VCaP (cell line): ENCODE results near the gene APLP2.

Experiments
- H3K27ac ChIP-seq: fragments of 450-650 bp; 2 replicates; pipeline ENCODE4 v1.5.1; 2017
- TF ChIP-seq, protein P1 (sequence below): fragments of 450-650 bp; conservative IDR thresholded peaks from 2 replicates; pipeline ENCODE4 v1.5.1; 2017; ENCODE audit warnings: mild to moderate bottlenecking, moderate library complexity

APLP2 gene

DNA sequence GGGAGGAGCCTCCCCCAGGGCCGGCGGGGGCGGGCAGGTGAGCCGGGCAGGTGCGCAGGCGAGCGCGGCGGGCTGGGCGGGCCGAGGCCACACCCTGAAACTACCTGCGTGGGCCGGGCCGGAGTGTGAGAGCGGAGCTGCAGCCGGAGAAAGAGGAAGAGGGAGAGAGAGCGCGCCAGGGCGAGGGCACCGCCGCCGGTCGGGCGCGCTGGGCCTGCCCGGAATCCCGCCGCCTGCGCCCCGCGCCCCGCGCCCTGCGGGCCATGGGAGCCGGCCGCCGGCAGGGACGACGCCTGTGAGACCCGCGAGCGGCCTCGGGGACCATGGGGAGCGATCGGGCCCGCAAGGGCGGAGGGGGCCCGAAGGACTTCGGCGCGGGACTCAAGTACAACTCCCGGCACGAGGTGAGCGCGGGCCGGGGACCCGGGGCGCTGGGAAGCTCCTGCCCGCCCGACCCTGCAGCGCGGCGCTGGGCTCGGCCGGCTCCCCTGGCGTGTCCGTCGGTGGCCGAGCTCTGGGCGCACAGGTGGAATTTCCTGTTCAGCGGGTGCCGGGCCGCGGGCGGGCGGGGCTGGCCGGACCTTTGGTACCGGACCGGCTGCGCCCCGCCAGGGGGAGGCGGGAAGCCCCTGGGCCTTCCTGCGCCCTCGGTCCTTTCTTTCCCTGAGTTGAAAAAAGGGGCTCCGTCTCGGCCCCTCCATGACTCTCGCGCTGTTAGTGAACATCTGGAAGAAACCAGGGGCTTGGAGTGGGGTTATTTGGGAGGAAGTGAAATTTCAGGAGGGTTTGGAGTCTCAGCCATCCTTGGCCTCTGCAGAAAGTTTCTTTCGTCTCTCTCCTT, 90.2 kb downstream of the APLP2 start, which contains the start of gene ST14:
Gene ST14, plus strand, starts transcription at position 126 of the 841 bp plus-strand sequence. Its CDS starts 198 bp downstream, at position 324.
- peak within 1 kb of the TSS; percentile 98 for H3K27ac ChIP-seq
- TF ChIP-seq, protein P1, sequence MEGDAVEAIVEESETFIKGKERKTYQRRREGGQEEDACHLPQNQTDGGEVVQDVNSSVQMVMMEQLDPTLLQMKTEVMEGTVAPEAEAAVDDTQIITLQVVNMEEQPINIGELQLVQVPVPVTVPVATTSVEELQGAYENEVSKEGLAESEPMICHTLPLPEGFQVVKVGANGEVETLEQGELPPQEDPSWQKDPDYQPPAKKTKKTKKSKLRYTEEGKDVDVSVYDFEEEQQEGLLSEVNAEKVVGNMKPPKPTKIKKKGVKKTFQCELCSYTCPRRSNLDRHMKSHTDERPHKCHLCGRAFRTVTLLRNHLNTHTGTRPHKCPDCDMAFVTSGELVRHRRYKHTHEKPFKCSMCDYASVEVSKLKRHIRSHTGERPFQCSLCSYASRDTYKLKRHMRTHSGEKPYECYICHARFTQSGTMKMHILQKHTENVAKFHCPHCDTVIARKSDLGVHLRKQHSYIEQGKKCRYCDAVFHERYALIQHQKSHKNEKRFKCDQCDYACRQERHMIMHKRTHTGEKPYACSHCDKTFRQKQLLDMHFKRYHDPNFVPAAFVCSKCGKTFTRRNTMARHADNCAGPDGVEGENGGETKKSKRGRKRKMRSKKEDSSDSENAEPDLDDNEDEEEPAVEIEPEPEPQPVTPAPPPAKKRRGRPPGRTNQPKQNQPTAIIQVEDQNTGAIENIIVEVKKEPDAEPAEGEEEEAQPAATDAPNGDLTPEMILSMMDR, result no peak; the same call in 1 of the 2 replicates

DNA sequence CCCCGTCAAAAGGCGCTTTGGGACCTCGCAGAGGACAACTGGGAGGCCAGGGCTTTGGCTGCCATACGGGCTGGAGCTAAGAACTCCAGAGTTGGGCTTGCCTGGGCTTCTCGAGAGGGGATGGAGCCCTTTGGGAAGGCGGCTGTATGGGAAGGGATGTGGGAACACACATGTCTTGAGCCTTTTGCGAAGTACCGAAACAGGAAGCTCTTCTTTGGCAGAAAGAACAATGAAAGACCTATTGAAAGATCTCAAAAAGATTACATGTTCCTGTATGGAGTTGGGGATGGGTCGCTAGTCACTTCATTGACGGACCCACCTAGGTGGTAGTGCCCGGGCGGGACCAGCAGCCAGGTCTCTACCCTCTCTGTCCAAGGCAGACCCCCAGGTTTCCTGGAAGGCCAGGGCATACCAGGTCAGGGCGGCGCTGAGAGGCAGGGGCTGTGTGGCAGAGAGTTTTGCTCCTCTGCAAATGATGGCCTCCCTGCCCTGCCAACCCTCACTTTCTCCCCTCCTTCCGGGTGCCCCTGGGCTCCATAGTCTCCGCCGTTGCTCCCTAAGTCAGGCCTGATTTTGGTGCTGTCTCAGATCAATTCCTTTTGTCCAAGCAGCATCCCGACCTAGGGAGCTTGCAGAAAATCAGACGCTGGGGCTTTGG, 90.9 kb downstream of the APLP2 start:
- peak overlapping the region; percentile 98 for H3K27ac ChIP-seq
- TF ChIP-seq, protein P1, result no peak

DNA sequence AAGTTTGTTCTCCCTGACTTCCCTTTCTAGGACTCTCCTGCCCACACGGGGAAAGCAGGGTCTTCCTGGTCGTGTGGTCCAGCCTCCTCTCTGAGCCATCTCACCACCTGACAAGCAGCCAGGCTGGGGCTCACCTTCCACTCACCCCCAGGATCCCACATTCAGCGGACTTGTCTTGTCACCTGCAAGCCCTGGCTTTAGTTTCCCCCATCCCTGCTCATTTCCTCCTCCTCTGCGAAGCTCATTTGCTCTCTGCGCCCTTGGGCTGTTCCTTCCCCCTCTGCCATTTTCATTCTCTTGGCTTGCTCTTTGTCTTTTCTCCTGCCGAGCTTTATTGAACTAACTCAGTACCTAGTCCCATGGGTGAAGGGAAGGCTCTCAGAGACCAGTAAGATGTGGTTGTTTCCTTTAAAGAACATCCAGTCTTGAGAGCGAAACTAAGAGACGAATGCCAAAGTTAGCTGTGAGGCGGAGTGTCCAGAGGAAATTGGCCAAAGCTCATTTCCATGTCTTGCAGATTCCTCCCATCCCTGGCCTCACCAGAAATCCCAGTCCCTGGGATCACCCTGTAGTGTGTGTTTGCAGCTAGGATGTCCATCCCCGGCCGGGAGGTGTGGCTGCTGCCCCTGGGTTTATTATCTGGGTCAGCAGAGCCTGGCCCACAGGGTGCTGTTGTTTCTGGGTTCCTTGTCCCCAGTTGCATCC, 91.9 kb downstream of the APLP2 start:
- TF ChIP-seq, protein P1, result no peak
- H3K27ac ChIP-seq, result peak overlapping the region; percentile 98

DNA sequence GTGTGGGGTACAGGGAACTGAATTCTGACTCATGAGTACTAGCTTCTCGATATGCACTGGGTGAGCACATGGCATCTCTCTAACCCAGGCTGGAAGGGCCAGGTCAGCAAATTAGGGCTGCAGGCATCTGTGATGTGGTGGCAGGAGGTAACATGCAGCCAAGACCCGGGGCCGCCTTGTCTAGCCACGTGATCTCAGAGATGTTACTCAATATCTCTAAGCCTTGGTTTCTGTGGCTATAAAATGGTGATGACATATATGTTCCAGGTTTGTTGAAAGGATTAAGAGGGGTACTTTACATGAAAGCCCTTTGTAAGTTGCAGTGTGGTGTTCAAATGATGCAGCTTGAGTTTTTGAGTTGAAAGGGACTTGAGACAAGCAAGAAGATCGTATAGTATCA, 93.0 kb downstream of the APLP2 start:
- TF ChIP-seq, protein P1, result no peak
- peak overlapping the region; percentile 98 for H3K27ac ChIP-seq

DNA sequence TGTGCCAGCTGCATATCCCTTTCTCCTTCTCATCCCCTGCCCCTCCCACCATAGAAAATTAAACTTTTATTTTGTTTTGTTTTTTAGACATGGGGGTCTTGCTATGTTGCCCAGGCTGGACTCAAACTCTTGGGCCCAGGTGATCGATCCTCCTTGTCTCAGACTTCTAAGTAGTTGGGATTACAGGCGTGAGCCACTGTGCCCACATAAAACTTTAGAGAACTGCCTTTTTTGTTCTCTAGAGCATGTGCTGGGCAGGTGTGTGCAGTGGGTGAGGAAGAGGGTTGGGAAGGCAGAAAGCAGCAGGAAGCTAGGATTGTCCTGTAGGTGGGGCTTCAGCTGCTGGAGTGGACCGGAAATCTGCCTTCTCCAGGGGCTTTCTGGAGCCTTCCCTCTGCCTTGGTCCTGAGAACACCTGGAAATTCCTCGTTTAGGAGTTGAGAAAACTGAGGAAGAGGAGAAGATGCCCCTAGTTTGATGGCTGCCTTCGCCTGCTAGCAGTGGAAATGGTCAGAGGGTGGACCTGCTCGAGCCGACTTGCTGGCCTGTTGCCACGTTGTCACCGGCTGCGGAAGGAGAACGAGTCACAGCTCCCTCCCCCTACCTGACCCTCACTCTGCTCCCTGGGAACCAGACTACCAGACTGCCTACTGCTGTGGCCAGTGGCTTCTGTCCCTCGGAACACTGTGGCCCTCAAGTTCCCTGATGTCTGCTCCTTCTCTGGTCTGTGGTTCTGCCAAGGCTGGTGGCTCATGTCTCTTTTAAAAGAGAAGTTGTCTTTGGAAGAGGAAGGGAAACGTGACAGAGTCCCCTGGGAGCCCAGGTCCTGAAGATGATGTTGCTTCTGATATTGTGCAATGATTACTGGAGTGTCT, 93.9 kb downstream of the APLP2 start:
- peak overlapping the region; percentile 98 for H3K27ac ChIP-seq
- TF ChIP-seq, protein P1, result peak; percentile 45

DNA sequence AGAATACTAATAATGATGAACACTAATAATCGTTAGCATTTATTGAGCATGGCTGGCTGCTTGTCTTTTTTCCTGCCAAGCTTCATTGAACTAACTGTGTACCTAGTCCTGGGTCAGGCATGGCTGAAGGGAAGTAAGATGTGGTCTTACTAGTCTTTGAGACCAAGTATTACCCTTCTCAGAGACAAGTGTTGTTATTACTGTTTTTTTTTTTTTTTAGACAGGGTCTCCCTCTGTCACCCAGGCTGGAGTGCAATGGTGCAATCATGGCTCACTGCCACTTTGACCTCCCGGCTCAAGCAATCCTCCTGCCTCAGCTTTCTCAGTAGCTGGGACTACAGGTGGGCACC, 94.5 kb downstream of the APLP2 start:
- peak overlapping the region; percentile 98 for H3K27ac ChIP-seq
- TF ChIP-seq, protein P1, result no peak
